Measurements from ENCODE around the gene CAPN15. TPM values are rescaled to one million over a fixed set of nuclear protein-coding genes. Genes with fewer than 3 reads are reported as not detected.
A peak's percentile ranks its signal among the peaks of the same experiment; 100 is the strongest.

CAPN15 gene
- total RNA-seq, 1 donor from 2014 or later: 38.7 TPM

DNA sequence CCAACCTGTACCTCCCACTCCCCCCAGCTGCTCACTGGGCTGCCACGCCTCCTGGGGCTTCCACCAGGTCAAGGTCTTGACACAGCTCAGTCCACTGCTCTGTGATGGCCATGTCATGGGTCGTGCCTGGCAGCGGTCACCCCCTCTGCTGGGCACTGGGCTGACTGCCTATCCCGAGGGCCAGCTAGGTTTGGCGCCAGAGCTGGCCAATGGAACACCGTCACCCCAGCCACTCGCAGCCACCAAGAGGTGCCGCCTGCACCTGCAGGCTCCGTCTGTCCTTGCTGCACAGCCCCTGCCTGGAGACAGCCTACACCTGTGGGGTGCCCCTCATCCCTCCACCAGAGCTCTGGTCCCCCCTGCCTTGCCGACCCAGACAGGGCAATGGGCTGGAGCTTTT, 57.8 kb downstream of the CAPN15 start:
- Histone ChIP-seq H3K4me1 (ENCODE audit: insufficient read depth, low read length) (peaks cover 7% of the 10 kb centered on the region), H3K27me3 (ENCODE audit: insufficient read depth, low read length) (no peaks in the 10 kb centered on the region), H3K9me3 (ENCODE audit: insufficient read depth, low read depth, low read length) (no peaks in the 10 kb centered on the region), H3K27ac (ENCODE audit: low read depth, low read length) (no peak overlapping the region), H3K79me2 (ENCODE audit: insufficient read depth, low read length) (peaks cover 18% of the 10 kb centered on the region), H3K36me3 (ENCODE audit: insufficient read depth, low read length) (no peaks in the 10 kb centered on the region), H4K20me1 (ENCODE audit: insufficient read depth, low read length) (peaks cover 25% of the 10 kb centered on the region), H3K4me2 (ENCODE audit: low read length) (no peak overlapping the region), H2AFZ (ENCODE audit: low read depth, low read length) (no peak overlapping the region), H3K9ac (ENCODE audit: low read length) (no peak overlapping the region), H3K4me3 (ENCODE audit: insufficient read depth, low read depth, low read length) (no peak overlapping the region)
- FAIRE-seq: no peak
- Mint-ChIP-seq H3K27ac (ENCODE audit: unreplicated experiment) (peak overlapping the region; percentile 62), H3K27me3 (ENCODE audit: low read depth, unreplicated experiment) (no peaks in the 10 kb centered on the region), H3K9me3 (ENCODE audit: unreplicated experiment) (no peaks in the 10 kb centered on the region), H3K36me3 (ENCODE audit: low read depth, unreplicated experiment) (no peaks in the 10 kb centered on the region), H3K4me3 (ENCODE audit: unreplicated experiment) (no peak overlapping the region), H3K4me1 (ENCODE audit: low read depth, unreplicated experiment) (peaks cover 4% of the 10 kb centered on the region)
- no peak for DNase-seq (ENCODE audit: low read depth)
- TF ChIP-seq EZH2 (IDR thresholded peaks at IDR 0.05; ENCODE audit: insufficient read depth, low read length) (no peak), CTCF (IDR thresholded peaks at IDR 0.05; ENCODE audit: insufficient read depth, low read depth, low read length) (no peak)

DNA sequence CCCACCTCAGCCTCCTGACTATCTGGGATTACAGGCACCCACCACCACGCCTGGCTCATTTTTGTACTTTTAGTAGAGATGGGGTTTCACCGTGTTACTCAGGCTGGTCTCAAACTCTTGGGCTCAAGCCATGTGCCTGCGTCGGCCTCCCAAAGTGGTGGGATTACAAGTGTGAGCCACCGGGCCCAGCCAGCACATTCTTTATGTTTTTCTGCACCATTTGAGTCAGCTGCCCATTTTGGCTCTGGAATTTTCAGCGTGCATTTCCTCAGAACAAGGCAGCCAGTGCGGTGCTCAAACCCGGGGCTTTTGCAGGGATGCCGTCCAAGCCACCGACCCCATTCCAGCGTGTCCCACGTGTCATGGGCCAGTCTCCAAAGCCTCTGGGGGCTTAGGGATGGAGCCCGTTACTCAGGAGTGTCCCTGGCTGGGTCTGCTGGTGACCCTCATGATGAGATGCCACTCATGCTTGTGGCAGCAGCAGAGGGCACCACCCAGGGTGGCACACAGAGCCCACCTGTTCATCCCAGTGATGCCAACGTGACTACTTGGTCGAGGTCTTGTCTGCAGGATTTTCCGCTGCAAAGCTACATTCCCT, 58.6 kb downstream of the CAPN15 start:
- Histone ChIP-seq H3K27ac (ENCODE audit: low read depth, low read length) (no peak overlapping the region), H3K9ac (ENCODE audit: low read length) (no peak overlapping the region), H3K4me1 (ENCODE audit: insufficient read depth, low read length) (peaks cover 13% of the 10 kb centered on the region), H3K4me3 (ENCODE audit: insufficient read depth, low read depth, low read length) (no peak overlapping the region), H3K9me3 (ENCODE audit: insufficient read depth, low read depth, low read length) (no peaks in the 10 kb centered on the region), H3K4me2 (ENCODE audit: low read length) (peak overlapping the region; percentile 3), H3K27me3 (ENCODE audit: insufficient read depth, low read length) (no peaks in the 10 kb centered on the region), H4K20me1 (ENCODE audit: insufficient read depth, low read length) (peaks cover 33% of the 10 kb centered on the region), H3K36me3 (ENCODE audit: insufficient read depth, low read length) (no peaks in the 10 kb centered on the region), H3K79me2 (ENCODE audit: insufficient read depth, low read length) (peaks cover 26% of the 10 kb centered on the region), H2AFZ (ENCODE audit: low read depth, low read length) (no peak overlapping the region)
- TF ChIP-seq EZH2 (IDR thresholded peaks at IDR 0.05; ENCODE audit: insufficient read depth, low read length): no peak
- TF ChIP-seq CTCF (IDR thresholded peaks at IDR 0.05; ENCODE audit: insufficient read depth, low read depth, low read length): no peak
- H3K36me3 Mint-ChIP-seq (ENCODE audit: low read depth, unreplicated experiment): no peaks in the 10 kb centered on the region
- H3K4me1 Mint-ChIP-seq (ENCODE audit: low read depth, unreplicated experiment): peaks cover 10% of the 10 kb centered on the region
- FAIRE-seq (no peak), DNase-seq (ENCODE audit: low read depth) (peak; percentile 53)
- no peaks in the 10 kb centered on the region for H3K27me3 Mint-ChIP-seq (ENCODE audit: low read depth, unreplicated experiment)
- H3K4me3 Mint-ChIP-seq (ENCODE audit: unreplicated experiment): no peak overlapping the region
- no peak overlapping the region for H3K27ac Mint-ChIP-seq (ENCODE audit: unreplicated experiment)
- no peaks in the 10 kb centered on the region for H3K9me3 Mint-ChIP-seq (ENCODE audit: unreplicated experiment)
